HEK293 (cell line): Measurements from ENCODE around the gene COL11A2.

Experiments used
- KLF1 ChIP-seq: fragments of 450-650 bp; formaldehyde crosslinking; IDR thresholded peaks from 2 replicates; pipeline ENCODE4 v1.5.1; 2016; ENCODE audit warnings: missing biosample characterization, missing genetic modification characterization
- KLF7 ChIP-seq: fragments of 450-650 bp; formaldehyde crosslinking; IDR thresholded peaks from 2 replicates; pipeline ENCODE4 v1.5.1; 2016; ENCODE audit warnings: missing biosample characterization, missing genetic modification characterization, borderline replicate concordance
- KLF9 ChIP-seq: fragments of 450-650 bp; formaldehyde crosslinking; IDR thresholded peaks from 2 replicates; pipeline ENCODE4 v1.5.1; 2016; ENCODE audit warnings: missing biosample characterization, missing genetic modification characterization, low read depth
- SP3 ChIP-seq: fragments of 450-650 bp; formaldehyde crosslinking; IDR thresholded peaks from 2 replicates; pipeline ENCODE4 v1.5.1; 2016; ENCODE audit warnings: missing biosample characterization, missing genetic modification characterization
- ZBTB17 ChIP-seq: fragments of 450-650 bp; formaldehyde crosslinking; IDR thresholded peaks from 2 replicates; pipeline ENCODE4 v1.5.1; 2016; ENCODE audit warnings: missing biosample characterization, missing genetic modification characterization
- ZBTB7A ChIP-seq: fragments of 450-650 bp; formaldehyde crosslinking; IDR thresholded peaks from 2 replicates; pipeline ENCODE4 v1.5.1; 2016; ENCODE audit warnings: low read depth, missing biosample characterization, missing genetic modification characterization
- ZNF600 ChIP-seq: fragments of 450-650 bp; formaldehyde crosslinking; IDR thresholded peaks from 2 replicates; pipeline ENCODE4 v1.5.1; 2016; ENCODE audit warnings: missing biosample characterization, missing genetic modification characterization
- TF ChIP-seq, protein P1 (sequence below): fragments of 450-650 bp; formaldehyde crosslinking; IDR thresholded peaks from 2 replicates; pipeline ENCODE4 v1.5.1; 2016; ENCODE audit warnings: missing biosample characterization, missing genetic modification characterization
- TF ChIP-seq, protein P2 (sequence below): fragments of 450-650 bp; formaldehyde crosslinking; IDR thresholded peaks from 2 replicates; pipeline ENCODE4 v1.5.1; 2016; ENCODE audit warnings: missing biosample characterization, missing genetic modification characterization

DNA sequence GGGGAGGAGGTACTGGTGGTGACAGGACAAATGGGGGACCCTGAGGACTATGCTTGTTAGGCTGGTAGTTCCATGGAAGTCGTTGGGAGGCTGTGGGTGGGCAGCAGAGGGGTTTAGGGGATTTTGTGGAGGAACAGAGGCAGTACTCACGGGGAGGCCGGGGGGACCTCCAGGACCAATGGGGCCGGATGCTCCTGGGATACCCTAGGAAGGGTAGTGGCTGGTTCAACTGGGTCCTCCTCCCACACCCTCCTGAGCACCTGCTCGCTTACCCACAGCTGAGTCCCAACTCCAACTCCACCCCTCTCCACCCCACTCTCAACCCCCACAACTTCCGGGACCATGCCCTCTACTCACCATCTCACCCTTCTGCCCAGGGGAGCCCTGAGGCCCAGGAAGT is 25.9 kb downstream of the COL11A2 start:
- TF ChIP-seq, protein P1, sequence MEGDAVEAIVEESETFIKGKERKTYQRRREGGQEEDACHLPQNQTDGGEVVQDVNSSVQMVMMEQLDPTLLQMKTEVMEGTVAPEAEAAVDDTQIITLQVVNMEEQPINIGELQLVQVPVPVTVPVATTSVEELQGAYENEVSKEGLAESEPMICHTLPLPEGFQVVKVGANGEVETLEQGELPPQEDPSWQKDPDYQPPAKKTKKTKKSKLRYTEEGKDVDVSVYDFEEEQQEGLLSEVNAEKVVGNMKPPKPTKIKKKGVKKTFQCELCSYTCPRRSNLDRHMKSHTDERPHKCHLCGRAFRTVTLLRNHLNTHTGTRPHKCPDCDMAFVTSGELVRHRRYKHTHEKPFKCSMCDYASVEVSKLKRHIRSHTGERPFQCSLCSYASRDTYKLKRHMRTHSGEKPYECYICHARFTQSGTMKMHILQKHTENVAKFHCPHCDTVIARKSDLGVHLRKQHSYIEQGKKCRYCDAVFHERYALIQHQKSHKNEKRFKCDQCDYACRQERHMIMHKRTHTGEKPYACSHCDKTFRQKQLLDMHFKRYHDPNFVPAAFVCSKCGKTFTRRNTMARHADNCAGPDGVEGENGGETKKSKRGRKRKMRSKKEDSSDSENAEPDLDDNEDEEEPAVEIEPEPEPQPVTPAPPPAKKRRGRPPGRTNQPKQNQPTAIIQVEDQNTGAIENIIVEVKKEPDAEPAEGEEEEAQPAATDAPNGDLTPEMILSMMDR (tag by site-specific recombination), result no peak
- TF ChIP-seq KLF9 (no peak), ZBTB17 (tag by site-specific recombination) (no peak), ZBTB7A (tag by site-specific recombination) (no peak), KLF7 (tag by site-specific recombination) (no peak), SP3 (tag by site-specific recombination) (no peak), ZNF600 (tag by site-specific recombination) (no peak), KLF1 (tag by site-specific recombination) (no peak)
- TF ChIP-seq, protein P2, sequence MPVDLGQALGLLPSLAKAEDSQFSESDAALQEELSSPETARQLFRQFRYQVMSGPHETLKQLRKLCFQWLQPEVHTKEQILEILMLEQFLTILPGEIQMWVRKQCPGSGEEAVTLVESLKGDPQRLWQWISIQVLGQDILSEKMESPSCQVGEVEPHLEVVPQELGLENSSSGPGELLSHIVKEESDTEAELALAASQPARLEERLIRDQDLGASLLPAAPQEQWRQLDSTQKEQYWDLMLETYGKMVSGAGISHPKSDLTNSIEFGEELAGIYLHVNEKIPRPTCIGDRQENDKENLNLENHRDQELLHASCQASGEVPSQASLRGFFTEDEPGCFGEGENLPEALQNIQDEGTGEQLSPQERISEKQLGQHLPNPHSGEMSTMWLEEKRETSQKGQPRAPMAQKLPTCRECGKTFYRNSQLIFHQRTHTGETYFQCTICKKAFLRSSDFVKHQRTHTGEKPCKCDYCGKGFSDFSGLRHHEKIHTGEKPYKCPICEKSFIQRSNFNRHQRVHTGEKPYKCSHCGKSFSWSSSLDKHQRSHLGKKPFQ (tag by site-specific recombination), result no peak
